Right lobe of liver (tissue), 6 donors: Measurements from ENCODE around the gene CDH16. TPM values are rescaled to one million over a fixed set of nuclear protein-coding genes. Genes with fewer than 3 reads are reported as not detected.

Experiments used
- ATAC-seq, 4 donors: fragments of 200-7000 bp; cut with Tn5 transposase; one replicate each; pipeline ENCODE4 v1.9.1; 2020; ENCODE audit warnings: mild to moderate bottlenecking in 4 of 4, moderate library complexity in 4 of 4
- DNase-seq, 3 donors: peaks; one replicate each; pipeline ENCODE4 v3.0.0-alpha.2; 2020
- H3K27ac ChIP-seq, 3 donors: fragments of 200-600 bp; one replicate each; pipeline ENCODE4 v1.8.0; 2022
- H3K27me3 ChIP-seq, 2 donors: fragments of 200-600 bp; one replicate each; pipeline ENCODE4 v1.8.0; 2022
- H3K36me3 ChIP-seq, 4 donors: fragments of 200-600 bp; sonication (generic) in 1 of 4; one replicate each; pipeline versions ENCODE4 v1.5.1 to v1.8.0; 2017 to 2022; ENCODE audit warnings: control low read depth in 1 of 4
- H3K4me1 ChIP-seq, 4 donors: fragments of 200-600 bp; sonication (generic) in 1 of 4; one replicate each; pipeline versions ENCODE4 v1.5.1 to v1.8.0; 2017 to 2022; ENCODE audit warnings: control low read depth in 1 of 4
- H3K4me3 ChIP-seq, 3 donors: fragments of 200-600 bp; one replicate each; pipeline ENCODE4 v1.8.0; 2022
- H3K9me3 ChIP-seq, 4 donors: fragments of 200-600 bp; sonication (generic) in 1 of 4; one replicate each; pipeline versions ENCODE4 v1.5.1 to v1.8.0; 2017 to 2022; ENCODE audit warnings: control low read depth in 1 of 4
- POLR2A ChIP-seq: fragments of 450-650 bp; IDR thresholded peaks from one replicate; pipeline ENCODE4 v1.6.1; 2017; ENCODE audit warnings: antibody characterized with exemption, mild to moderate bottlenecking
- WGBS: methylation state at CpG from one replicate; pipeline ENCODE4 v1.1.6; 2018; ENCODE audit warnings: low coverage, low lambda C conversion rate; ENCODE audit not compliant: insufficient coverage; ENCODE audit errors: missing lambda C conversion rate; 5-methylcytosine and 5-hydroxymethylcytosine counted together
- intact Hi-C, 2 donors: fragments of 100-400 bp; cut with DNase I; formaldehyde crosslinking; loops; one replicate each; pipeline versions ENCODE4 v1.11.2 to v1.14.1; 2022
- total RNA-seq, 6 experiments: library from RNA; depleted of rRNA in 2 of 6; stranded (reverse); fragments of >200 nt in 2 of 6; fragmentation: NEBNext Ultra II Directional in 3 of 6; extraction: Animal tissue kit (Norgen Biotek cat#: 25700) in 3 of 6; gene quantifications; one replicate each; pipeline versions ENCODE4 v1.1.0 to v1.2.4, GENCODE V29; 2016 to 2023
- TF ChIP-seq, protein P1 (sequence below), 4 donors: fragments of 200-600 bp in 3 of 4; fragments of 450-650 bp in 1 of 4; IDR thresholded peaks; one replicate each; pipeline versions ENCODE4 v1.5.1 to v1.8.0; 2016 to 2022; ENCODE audit warnings: antibody characterized with exemption in 4 of 4, mild to moderate bottlenecking in 2 of 4
- donor health status: DM: no; HTN: yes; CAD: no.
- donor health status: DM: no; HTN: no; CAD: no.
- donor health status: DM: no; HTN: no; CAD: no.
- donor health status: DM: no; HTN: yes; CAD: no.
- donor health status: DM: no; HTN: yes; CAD: no.

The CDH16 gene
- total RNA-seq, 6 experiments from 2014 or later = 0.07 to 0.47 (median 0.22) TPM; not detected in 2

DNA sequence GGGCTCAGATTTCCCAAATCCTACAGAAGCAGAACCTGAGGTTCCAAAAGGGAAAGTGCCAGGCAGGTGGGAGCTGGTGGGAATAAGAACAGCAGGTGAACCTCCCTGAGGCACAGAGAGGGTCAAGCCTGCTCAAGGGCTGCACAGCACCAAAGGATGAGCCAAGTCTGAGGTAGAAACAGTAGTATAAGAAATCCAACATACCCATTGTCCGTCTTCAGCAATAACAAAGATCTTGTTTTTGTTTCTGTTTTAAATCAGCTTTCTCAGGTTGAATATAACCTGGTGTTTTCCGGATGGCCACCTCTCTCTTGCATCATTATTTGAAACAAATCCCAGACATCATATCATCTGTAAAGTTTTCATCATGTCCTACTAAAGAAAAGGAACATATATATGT, 31.8 kb upstream of the CDH16 start:
- H3K4me1 ChIP-seq = peaks cover 0 to 33% (median 15%) of the 10 kb centered on the region in 4 donors
- H3K27me3 ChIP-seq = no peaks in the 10 kb centered on the region
- 34% methylated on average over 2 of the region's 2 CpGs for whole genome bisulfite sequencing
- TF ChIP-seq, protein P1, sequence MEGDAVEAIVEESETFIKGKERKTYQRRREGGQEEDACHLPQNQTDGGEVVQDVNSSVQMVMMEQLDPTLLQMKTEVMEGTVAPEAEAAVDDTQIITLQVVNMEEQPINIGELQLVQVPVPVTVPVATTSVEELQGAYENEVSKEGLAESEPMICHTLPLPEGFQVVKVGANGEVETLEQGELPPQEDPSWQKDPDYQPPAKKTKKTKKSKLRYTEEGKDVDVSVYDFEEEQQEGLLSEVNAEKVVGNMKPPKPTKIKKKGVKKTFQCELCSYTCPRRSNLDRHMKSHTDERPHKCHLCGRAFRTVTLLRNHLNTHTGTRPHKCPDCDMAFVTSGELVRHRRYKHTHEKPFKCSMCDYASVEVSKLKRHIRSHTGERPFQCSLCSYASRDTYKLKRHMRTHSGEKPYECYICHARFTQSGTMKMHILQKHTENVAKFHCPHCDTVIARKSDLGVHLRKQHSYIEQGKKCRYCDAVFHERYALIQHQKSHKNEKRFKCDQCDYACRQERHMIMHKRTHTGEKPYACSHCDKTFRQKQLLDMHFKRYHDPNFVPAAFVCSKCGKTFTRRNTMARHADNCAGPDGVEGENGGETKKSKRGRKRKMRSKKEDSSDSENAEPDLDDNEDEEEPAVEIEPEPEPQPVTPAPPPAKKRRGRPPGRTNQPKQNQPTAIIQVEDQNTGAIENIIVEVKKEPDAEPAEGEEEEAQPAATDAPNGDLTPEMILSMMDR (IDR thresholded peaks at IDR 0.05) = no peak
- no peak for TF ChIP-seq POLR2A
- H3K36me3 ChIP-seq = no peaks in the 10 kb centered on the region
- peak overlapping the region in 1 of 3 donors; percentile 83 for H3K27ac ChIP-seq
- intact Hi-C loops = no loop called here
- ATAC-seq (no peak), DNase-seq (no peak)
- no peaks in the 10 kb centered on the region for H3K9me3 ChIP-seq
- H3K4me3 ChIP-seq = no peak overlapping the region

DNA sequence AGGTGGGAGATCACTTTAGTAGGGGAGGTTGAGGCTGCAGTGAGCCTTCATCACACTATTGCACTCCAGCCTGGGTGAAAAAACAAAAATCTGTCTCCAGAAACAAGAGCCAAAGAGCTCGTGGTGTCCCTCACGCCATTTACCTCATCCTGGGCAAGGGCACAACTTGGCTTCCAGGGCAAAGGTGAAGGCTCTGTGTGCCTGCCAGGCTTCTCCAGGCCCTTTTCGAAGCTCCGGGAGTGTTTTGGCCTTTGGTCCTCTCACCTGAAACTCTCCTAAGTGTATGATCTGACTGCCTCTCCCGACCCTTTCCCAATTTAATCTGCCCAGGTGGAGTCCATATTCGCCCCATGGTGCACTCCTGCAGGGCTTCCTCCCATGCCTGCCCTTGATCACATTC, 30.8 kb upstream of the CDH16 start:
- TF ChIP-seq, protein P1 (IDR thresholded peaks at IDR 0.05) = no peak
- TF ChIP-seq POLR2A = no peak
- H3K27ac ChIP-seq = peak overlapping the region; percentile 54 to 83 (median 77)
- no peaks in the 10 kb centered on the region for H3K9me3 ChIP-seq
- H3K4me1 ChIP-seq = peaks cover 0 to 23% (median 11%) of the 10 kb centered on the region in 4 donors
- peak; percentile 56 to 69 (median 58) for ATAC-seq
- peak in 2 of 3 donors; percentile 78 for DNase-seq
- intact Hi-C loops = no loop called here
- 56% methylated on average over 4 of the region's 6 CpGs for WGBS
- H3K36me3 ChIP-seq = no peaks in the 10 kb centered on the region
- no peaks in the 10 kb centered on the region for H3K27me3 ChIP-seq
- H3K4me3 ChIP-seq = no peak overlapping the region

DNA sequence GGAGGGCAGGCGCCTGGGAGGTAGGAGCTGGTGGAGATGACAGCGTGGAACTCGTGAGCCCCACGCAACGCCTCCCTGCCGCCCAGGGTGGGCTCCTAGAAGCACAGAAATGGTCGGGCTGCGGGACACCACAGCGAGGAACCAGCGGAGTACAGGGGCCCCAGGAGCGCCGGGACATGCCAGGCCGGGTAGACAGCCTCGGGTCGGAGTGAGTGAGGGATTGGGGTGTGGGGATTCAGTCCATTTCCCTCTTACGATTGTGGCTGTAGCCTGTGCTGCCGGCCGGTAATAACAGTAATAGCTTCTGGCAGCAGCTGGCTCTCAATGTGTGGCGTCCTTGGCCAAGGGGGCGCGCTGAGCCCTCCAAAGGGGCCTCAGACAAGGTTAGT, 30.1 kb upstream of the CDH16 start:
- Histone ChIP-seq H3K4me3 (peak overlapping the region; percentile 36 to 50 (median 49)), H3K9me3 (no peaks in the 10 kb centered on the region), H3K4me1 (peaks cover 0 to 23% (median 11%) of the 10 kb centered on the region in 4 donors), H3K27me3 (no peaks in the 10 kb centered on the region), H3K27ac (peak overlapping the region; percentile 54 to 83 (median 77)), H3K36me3 (peaks cover 0 to 2% (median under 1%) of the 10 kb centered on the region in 4 donors)
- no peak for TF ChIP-seq POLR2A
- TF ChIP-seq, protein P1 (IDR thresholded peaks at IDR 0.05) = no peak
- intact Hi-C loops = no loop called here
- ATAC-seq = peak in 1 of 4 donors; percentile 1
- DNase-seq = no peak
- WGBS = 33% methylated on average over 7 of the region's 21 CpGs

DNA sequence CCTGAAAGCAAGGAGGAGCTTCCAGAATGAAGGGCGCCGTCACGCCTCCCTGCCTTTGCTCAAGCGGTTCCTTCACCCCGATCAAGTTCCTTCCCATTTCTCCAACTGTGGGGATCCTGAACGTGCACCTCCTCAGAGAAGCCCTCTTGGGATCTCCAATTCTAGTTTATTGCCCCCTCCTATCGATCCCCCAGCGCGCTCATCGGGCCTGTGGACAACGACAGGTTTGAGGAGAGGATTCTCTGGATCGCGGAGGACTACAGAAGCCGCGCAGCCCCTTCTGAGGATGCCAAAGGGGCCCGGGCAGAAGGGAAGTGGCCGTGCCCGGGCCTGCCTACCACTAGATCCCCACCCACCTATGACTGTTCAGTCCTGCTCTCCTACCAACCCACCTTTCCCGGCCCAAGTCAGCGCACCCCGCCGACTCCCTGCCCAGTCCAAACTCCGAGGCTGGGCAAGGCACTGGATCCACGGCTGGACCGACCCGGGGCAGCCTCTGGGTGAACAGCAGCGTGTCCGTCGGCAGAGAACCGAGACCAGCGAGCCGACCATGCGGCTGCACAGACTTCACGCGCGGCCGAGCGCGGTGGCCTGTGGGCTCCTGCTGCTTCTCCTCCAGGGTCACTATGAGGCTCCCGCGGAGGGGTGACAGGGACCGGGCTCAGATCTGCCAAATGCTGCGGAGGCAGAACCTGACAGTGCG, 29.6 kb upstream of the CDH16 start:
- Histone ChIP-seq H3K27me3 (no peaks in the 10 kb centered on the region), H3K4me1 (peaks cover 0 to 23% (median 11%) of the 10 kb centered on the region in 4 donors), H3K36me3 (peaks cover 0 to 7% (median 5%) of the 10 kb centered on the region in 4 donors), H3K27ac (peak overlapping the region in 2 of 3 donors; percentile 54 to 83), H3K9me3 (no peaks in the 10 kb centered on the region), H3K4me3 (peak overlapping the region; percentile 36 to 50 (median 49))
- TF ChIP-seq, protein P1 (IDR thresholded peaks at IDR 0.05) = no peak
- TF ChIP-seq POLR2A = no peak
- WGBS = 5% methylated on average over 13 of the region's 44 CpGs
- peak; percentile 37 to 52 (median 49) for ATAC-seq
- DNase-seq = peak; percentile 55 to 68 (median 64)
- intact Hi-C loops = no loop called here
